GM23338 (cell line): ENCODE results near the gene ENTHD1.

Experiments
- CREB1 ChIP-seq: fragments of 250-450 bp; sonication (Bioruptor Pico); IDR thresholded peaks from 2 replicates; pipeline ENCODE4 v1.5.0; 2020; ENCODE audit warnings: low read depth, mild to moderate bottlenecking, moderate library complexity
- CTCF ChIP-seq, 2 experiments: fragments of 200-600 bp in 1 of 2; sonication (generic) in 1 of 2; conservative IDR thresholded peaks; 2 replicates each; pipeline versions ENCODE4 v1.5.1 to v1.6.1; 2016 to 2017; ENCODE audit warnings: antibody characterized with exemption in 2 of 2, low read depth in 2 of 2, mild to moderate bottlenecking in 2 of 2, moderate library complexity in 1 of 2
- EZH2 ChIP-seq: fragments of 200-600 bp; sonication (generic); IDR thresholded peaks from one replicate; pipeline ENCODE4 v1.8.0; 2017; ENCODE audit warnings: antibody characterized with exemption, mild to moderate bottlenecking, low read depth; ENCODE audit not compliant: unreplicated experiment
- EZH2phosphoT487 ChIP-seq: fragments of 200-600 bp; sonication (generic); IDR thresholded peaks from one replicate; pipeline ENCODE4 v1.8.1; 2018; ENCODE audit warnings: antibody characterized with exemption; ENCODE audit not compliant: unreplicated experiment
- NANOG ChIP-seq: IDR thresholded peaks from 2 replicates; pipeline ENCODE4 v1.6.1; 2016; ENCODE audit warnings: antibody characterized with exemption, borderline replicate concordance
- POLR2AphosphoS5 ChIP-seq: IDR thresholded peaks from 2 replicates; pipeline ENCODE4 v1.6.1; 2016; ENCODE audit warnings: antibody characterized with exemption, low read depth
- REST ChIP-seq: IDR thresholded peaks from one replicate; pipeline ENCODE4 v1.6.1; 2018; ENCODE audit warnings: antibody characterized with exemption; ENCODE audit not compliant: unreplicated experiment
- TF ChIP-seq, protein P1 (sequence below): fragments of 250-450 bp; sonication (Bioruptor Pico); IDR thresholded peaks from 2 replicates; pipeline ENCODE4 v1.5.0; 2020; ENCODE audit warnings: mild to moderate bottlenecking, moderate library complexity

- TF ChIP-seq EZH2: no peak
- no peak for TF ChIP-seq CTCF (conservative IDR thresholded peaks at IDR 0.05; ENCODE audit: low read depth in 2 of 2)
- TF ChIP-seq NANOG: no peak
- TF ChIP-seq POLR2AphosphoS5: no peak
- no peak for TF ChIP-seq EZH2phosphoT487
- no peak for TF ChIP-seq REST
- TF ChIP-seq, protein P1, sequence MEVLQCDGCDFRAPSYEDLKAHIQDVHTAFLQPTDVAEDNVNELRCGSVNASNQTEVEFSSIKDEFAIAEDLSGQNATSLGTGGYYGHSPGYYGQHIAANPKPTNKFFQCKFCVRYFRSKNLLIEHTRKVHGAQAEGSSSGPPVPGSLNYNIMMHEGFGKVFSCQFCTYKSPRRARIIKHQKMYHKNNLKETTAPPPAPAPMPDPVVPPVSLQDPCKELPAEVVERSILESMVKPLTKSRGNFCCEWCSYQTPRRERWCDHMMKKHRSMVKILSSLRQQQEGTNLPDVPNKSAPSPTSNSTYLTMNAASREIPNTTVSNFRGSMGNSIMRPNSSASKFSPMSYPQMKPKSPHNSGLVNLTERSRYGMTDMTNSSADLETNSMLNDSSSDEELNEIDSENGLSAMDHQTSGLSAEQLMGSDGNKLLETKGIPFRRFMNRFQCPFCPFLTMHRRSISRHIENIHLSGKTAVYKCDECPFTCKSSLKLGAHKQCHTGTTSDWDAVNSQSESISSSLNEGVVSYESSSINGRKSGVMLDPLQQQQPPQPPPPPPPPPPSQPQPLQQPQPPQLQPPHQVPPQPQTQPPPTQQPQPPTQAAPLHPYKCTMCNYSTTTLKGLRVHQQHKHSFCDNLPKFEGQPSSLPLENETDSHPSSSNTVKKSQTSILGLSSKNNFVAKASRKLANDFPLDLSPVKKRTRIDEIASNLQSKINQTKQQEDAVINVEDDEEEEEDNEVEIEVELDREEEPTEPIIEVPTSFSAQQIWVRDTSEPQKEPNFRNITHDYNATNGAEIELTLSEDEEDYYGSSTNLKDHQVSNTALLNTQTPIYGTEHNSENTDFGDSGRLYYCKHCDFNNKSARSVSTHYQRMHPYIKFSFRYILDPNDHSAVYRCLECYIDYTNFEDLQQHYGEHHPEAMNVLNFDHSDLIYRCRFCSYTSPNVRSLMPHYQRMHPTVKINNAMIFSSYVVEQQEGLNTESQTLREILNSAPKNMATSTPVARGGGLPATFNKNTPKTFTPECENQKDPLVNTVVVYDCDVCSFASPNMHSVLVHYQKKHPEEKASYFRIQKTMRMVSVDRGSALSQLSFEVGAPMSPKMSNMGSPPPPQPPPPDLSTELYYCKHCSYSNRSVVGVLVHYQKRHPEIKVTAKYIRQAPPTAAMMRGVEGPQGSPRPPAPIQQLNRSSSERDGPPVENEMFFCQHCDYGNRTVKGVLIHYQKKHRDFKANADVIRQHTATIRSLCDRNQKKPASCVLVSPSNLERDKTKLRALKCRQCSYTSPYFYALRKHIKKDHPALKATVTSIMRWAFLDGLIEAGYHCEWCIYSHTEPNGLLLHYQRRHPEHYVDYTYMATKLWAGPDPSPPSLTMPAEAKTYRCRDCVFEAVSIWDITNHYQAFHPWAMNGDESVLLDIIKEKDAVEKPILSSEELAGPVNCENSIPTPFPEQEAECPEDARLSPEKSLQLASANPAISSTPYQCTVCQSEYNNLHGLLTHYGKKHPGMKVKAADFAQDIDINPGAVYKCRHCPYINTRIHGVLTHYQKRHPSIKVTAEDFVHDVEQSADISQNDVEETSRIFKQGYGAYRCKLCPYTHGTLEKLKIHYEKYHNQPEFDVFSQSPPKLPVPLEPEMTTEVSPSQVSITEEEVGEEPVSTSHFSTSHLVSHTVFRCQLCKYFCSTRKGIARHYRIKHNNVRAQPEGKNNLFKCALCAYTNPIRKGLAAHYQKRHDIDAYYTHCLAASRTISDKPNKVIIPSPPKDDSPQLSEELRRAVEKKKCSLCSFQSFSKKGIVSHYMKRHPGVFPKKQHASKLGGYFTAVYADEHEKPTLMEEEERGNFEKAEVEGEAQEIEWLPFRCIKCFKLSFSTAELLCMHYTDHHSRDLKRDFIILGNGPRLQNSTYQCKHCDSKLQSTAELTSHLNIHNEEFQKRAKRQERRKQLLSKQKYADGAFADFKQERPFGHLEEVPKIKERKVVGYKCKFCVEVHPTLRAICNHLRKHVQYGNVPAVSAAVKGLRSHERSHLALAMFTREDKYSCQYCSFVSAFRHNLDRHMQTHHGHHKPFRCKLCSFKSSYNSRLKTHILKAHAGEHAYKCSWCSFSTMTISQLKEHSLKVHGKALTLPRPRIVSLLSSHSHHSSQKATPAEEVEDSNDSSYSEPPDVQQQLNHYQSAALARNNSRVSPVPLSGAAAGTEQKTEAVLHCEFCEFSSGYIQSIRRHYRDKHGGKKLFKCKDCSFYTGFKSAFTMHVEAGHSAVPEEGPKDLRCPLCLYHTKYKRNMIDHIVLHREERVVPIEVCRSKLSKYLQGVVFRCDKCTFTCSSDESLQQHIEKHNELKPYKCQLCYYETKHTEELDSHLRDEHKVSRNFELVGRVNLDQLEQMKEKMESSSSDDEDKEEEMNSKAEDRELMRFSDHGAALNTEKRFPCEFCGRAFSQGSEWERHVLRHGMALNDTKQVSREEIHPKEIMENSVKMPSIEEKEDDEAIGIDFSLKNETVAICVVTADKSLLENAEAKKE (CRISPR knock-in tag): no peak
- no peak for TF ChIP-seq CREB1 (CRISPR knock-in tag)
Observed at GRCh38 chr22:39712751-39713525, 180.6 kb downstream of the ENTHD1 start.
